GM18951 (cell line): ENCODE measurements around the gene AP5Z1.

Experiments
- POLR2A ChIP-seq: IDR thresholded peaks from 4 replicates; pipeline ENCODE4 v1.6.1; 2011; ENCODE audit warnings: mild to moderate bottlenecking; ENCODE audit not compliant: insufficient read length, insufficient read depth; ENCODE audit errors: extremely low read depth
- in situ Hi-C: fragments of 300-500 bp; cut with MboI; formaldehyde crosslinking; loops from one replicate; pipeline ENCODE4 v1.12.0; 2022; ENCODE audit warnings: low sequenced_read_pairs, mixed read lengths, inconsistent platforms; ENCODE audit not compliant: unreplicated experiment

AP5Z1 gene

GRCh38 chr7:4781366-4782069 is 6.1 kb downstream of the AP5Z1 start:
- in situ Hi-C loops: no loop called here
- no peak for TF ChIP-seq POLR2A

- TF ChIP-seq POLR2A: no peak
- in situ Hi-C loops: no loop called here
These were observed 7.2 kb downstream of the AP5Z1 start for GRCh38 chr7:4782333-4783291.

- no peak for TF ChIP-seq POLR2A
- in situ Hi-C loops: no loop called here
These were observed 7.8 kb downstream of the AP5Z1 start for GRCh38 chr7:4783292-4783652.

GRCh38 chr7:4783762-4784351 is 8.4 kb downstream of the AP5Z1 start:
- in situ Hi-C loops: no loop called here
- no peak for TF ChIP-seq POLR2A

GRCh38 chr7:4784799-4785198 is 9.4 kb downstream of the AP5Z1 start:
- TF ChIP-seq POLR2A: no peak
- in situ Hi-C loops: no loop called here

GRCh38 chr7:4785371-4785770 is 9.9 kb downstream of the AP5Z1 start:
- no peak for TF ChIP-seq POLR2A
- in situ Hi-C loops: no loop called here

GRCh38 chr7:4786015-4786414 is 10.6 kb downstream of the AP5Z1 start:
- in situ Hi-C loops: no loop called here
- TF ChIP-seq POLR2A: no peak

GRCh38 chr7:4787541-4787940 is 12.1 kb downstream of the AP5Z1 start:
- in situ Hi-C loops: no loop called here
- no peak for TF ChIP-seq POLR2A

- no peak for TF ChIP-seq POLR2A
- in situ Hi-C loops: no loop called here
These were observed 12.7 kb downstream of the AP5Z1 start for GRCh38 chr7:4787947-4788626.

GRCh38 chr7:4788627-4789189 is 13.3 kb downstream of the AP5Z1 start:
- TF ChIP-seq POLR2A: no peak
- in situ Hi-C loops: no loop called here

- no peak for TF ChIP-seq POLR2A
- in situ Hi-C loops: no loop called here
These were observed 14.0 kb downstream of the AP5Z1 start for GRCh38 chr7:4789194-4790077.

- in situ Hi-C loops: no loop called here
- no peak for TF ChIP-seq POLR2A
These were observed 14.6 kb downstream of the AP5Z1 start for GRCh38 chr7:4790078-4790465.
